Iris pigment epithelial cell (primary cell): ENCODE measurements around the gene HNRNPLL.

Experiments
- DNase-seq: peaks from one replicate; pipeline ENCODE4 v3.0.0-alpha.2; 2011; ENCODE audit warnings: low read depth

Gene HNRNPLL

DNA sequence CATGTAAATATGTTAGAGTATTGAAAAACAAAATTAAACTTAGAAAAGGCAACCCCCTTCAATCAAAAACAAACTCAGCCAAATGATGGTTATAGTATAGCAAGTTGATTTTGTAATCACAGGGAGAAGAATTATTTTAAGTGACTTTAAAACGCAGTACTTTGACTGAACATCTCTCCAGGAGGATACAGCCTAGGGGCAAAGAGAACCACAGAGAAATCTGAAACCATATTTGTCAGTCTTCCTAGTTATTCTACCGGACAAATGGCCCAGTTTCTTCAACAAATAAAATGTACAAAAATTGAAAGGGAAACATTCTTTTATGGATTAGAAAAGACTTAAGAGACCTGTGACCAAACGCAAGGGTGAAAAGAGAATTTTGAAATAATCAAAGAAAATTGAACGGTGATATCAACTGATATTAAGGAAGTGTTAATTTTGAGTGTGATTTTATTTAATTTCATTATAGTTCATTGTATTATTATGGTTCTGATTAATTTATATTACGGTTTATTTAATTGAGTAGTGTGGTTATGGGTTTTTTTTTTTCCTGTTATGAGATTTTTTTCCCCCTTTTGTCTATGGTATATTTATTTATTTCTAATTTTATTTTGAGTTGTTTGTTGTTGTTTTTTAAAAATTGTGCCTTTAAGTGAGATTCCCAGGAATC lies 75.3 kb downstream of the HNRNPLL start:
- DNase-seq, result no peak

DNA sequence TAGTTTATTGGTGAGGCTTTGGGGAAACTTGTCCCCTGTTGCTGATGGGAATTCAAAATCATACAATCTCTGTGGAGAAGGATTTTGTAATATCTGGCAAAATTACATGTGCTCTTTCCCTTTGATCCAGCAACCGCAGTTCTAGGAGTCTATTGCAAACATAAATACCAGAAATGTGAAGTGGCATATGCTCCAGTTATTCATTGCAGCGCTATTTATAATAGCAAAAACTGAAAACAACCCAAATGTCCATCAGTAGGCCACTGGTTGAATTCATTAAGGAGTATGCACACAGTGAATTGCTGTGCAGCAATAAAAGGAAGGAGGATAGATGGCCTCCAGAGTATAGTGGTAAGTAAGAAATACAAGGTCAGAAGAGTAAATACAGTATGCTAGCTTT lies 76.5 kb downstream of the HNRNPLL start:
- peak; percentile 75 for DNase-seq

DNA sequence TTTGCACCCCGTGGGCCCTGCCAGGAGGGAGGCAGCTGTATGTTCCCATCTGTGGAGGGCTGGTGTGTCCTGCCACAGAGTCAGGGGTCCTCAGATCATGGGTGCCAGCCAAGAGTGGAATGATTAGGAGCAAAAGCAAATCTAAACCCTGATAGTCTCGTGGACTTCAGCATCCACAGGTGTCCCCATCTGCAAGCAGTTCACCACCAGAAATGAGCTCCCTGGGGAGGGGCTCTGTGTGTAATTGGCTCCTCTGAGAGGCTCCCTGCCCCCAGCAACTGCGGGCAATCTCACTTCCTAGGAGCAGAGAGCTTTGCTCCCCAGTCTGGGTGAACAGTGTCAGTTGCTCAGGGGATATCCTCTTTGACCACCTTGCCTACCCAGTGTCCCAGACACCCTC lies 78.1 kb downstream of the HNRNPLL start:
- DNase-seq, result no peak

DNA sequence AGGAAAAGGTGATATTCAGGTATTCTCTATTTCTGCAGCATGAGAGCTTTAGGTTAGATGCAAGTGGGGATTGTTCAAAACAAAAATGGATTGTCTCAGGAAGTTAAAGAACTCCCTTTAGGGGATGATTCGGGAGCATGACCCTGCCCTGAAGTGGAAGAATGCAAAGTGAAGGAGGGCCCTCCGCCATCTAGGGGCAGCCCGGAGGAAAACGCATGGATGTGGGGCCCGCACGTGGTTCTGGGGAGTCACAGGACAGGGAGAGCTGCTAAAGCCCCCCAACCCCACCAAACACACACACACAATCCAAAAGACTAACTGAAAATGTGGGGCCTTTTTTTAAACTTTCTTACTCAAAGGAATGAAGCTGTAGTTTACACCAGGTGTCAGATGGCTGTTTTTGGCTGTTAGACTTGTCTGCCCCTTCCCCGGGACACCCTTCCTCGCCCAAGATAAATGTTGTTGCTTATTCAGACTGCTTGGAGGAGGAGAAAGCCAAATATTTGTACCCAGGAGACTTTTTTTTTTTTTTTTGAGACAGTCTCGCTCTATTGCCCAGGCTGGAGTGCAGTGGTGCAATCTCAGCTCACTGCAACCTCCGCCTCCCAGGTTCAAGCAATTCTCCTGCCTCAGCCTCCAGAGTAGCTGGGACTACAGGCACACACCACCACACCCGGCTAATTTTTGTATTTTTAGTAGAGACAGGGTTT lies 78.8 kb downstream of the HNRNPLL start:
- no peak for DNase-seq

DNA sequence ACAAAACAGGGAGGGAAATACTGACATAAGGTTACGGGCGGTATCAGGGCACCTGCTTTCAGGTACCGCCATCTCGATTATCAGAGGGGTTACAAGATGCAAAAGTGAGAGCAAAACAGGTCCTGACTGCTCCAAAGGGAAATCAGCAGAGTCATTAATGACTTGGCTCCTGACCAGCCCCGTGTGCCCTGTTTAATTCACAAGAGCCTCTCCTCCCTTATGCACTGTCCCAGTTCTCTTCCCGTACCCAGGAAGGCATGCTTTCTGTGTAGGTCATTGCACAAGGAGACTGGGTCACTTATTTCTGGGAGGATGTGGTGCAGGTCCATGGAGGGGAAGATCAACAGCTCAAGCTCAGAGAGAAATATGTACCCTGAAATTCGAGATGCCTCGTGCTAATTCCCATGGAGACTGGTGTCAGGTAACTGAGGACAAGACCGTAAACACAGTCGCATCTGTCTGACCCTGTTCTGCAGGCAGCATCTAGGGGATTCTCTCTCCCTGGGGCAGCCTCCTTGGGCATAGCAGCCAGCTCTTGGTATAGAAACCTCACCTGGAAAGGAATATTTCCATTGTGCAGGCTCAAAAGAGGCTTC lies 79.9 kb downstream of the HNRNPLL start:
- no peak for DNase-seq

DNA sequence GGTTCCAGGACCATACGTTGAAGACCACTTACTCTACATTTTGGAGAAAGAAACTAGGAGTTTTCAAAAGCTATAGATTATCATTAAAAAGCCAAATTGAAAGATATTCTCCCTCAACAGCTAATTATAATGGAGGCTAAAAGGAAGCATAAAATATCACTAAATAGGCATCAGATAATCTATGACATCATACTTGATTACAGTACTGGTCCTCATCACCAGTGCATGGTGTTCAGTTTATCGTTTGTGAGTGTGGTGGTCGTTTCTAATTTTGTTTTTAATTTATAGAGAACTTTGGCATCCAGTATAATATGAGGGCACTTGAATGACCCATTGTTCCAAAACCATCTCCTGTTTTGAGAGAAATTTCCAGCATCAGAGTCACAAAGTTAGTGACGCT lies 80.9 kb downstream of the HNRNPLL start:
- DNase-seq, result no peak

DNA sequence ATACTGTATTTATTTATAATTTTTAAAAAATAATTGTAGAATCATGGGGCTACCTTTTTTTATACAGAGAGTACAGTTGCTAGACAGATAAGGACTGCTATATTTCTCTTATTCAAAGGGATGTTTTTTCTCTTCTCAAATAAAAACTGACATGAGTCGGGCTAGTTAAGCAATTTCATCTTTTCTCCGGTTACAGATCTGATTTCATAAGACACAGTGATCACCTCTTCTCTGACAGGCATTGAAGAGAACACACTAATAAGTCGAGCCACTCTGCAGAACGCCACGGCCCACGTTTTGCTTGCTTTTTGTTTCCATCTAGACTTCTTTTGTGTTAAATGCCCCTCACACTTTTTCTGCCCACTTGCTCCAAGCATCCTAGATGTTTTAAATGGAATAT lies 85.4 kb downstream of the HNRNPLL start:
- DNase-seq, result peak; percentile 42

DNA sequence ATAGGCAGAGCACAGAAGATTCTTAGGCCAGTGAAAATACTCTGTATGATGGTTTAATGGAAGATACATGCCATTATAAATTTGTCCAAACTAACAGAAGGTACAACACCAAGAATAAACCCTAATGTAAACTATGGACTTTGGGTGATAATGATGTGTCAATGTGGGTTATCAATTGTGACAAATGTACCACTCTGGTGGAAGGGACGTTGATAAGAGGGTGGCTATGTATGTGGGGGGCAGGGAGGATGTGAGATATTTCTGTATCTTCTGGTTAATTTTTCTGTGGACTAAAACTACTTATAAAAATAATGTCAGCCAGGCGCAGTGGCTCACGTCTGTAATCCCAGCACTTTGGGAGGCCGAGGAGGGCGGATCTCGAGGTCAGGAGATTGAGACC lies 86.2 kb downstream of the HNRNPLL start:
- no peak for DNase-seq

DNA sequence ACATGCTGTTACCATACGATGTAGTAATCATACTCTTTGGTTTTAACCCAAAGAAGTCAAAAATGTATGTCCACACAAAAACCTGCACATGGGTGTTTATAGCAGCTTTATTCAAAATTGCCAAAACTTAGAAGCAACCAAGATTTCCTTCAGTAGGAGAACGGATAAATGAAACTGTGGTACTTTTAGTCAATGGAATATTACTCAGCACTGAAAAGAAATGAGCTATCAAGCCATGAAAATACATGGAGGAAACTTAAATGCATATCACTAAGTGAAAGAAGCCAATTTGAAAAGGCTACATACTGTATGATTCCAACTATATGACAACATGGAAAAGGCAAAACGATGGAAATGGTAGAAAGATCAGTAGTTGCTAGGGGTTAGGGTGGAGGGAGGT lies 86.6 kb downstream of the HNRNPLL start:
- no peak for DNase-seq

DNA sequence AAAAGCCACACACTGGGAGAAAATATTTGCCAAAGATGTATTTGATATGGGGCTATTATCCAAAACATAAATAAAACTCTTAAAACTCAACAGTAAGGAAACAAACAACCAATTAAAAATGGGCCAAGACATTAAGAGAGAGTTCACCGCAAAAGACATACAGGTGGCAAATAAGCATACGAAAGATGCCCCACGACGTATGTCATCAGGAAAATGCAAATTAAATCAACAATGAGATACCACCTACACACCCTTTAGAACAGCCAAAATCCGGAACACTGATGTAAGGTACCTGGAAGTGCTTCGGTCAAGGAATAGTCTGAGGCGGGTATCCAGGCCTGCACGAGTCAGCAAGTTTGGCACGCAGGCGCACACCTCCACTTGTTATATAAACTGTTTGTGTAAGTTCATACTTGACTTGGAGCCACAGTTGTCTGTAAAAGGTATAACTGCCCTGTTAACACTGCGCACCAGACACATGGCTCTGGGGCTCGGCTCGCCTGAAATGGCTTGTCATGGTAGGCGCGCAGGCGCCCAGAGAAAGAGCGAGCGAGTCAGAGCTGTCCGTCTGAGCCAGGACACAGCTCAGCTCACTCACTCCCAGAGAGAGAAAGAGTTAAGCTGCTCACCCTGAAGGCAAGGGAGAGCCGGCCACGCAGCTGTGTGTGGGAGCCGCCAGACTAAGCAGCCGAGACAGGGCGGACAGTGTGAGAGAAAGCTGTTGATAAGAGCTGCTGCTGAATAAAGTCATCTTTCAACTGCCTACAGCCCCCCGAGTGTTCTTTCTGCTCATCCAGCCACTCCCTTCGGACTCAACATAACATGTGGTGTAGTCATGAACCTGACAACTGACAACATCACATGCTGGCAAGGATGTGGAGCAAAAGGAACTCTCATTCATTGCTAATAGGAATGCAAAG lies 87.3 kb downstream of the HNRNPLL start:
- peak; percentile 73 for DNase-seq

DNA sequence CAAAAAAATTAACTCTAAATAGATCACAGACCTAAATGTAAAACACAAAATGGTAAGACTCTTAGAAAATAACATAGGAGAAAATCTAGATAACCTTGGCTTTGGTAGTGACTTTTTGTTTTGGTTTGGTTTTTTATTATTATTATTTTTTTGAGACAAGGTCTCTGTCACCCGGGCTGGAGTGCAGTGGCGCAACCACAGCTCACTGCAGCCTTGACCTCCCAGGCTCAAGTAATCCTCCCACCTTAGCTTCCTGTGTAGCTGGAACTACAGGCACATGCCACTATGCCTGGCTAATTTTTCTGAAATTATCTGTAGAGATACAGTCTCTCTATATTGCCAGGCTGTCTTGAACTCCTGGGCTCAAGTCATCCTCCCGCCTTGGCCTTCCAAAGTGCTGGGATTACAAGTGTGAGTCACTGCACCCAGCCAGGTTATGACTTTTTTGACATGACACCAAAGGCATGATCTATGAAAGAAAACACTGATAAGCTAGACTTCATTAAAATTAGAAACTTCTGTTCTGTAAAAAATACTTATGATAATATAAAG lies 88.0 kb downstream of the HNRNPLL start:
- DNase-seq, result no peak

DNA sequence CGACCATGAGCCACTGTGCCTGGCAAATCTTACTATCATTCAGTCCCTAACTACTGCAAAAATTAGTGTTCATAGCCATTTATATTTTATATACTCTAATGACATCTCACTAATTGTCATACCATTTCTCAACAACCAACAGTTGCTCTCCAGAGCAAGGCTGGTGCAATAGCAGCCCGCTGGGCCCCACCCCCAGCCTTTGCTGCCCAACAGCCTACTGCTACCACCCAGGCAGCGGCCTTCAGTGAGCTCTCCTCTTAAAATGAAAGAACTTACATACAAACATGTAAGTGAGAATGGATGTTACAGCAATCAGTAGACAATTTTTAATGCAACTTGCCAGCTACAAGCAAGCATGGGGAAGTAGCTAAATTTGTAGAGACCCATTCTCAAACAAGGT lies 90.5 kb downstream of the HNRNPLL start:
- DNase-seq, result no peak
